ENCODE measurements around the gene RAB3A. TPM values are rescaled to one million over a fixed set of nuclear protein-coding genes. Genes with fewer than 3 reads are reported as not detected.

RAB3A gene
- total and polyA plus RNA-seq, 9 of the 15 experiments (the other 6 are each of a cell fraction or from before 2014, with no cell fraction given), result 0.17 to 5.1 (median 0.90) TPM; not detected in 1

- TF ChIP-seq USF2 (CRISPR knock-in tag; IDR thresholded peaks at IDR 0.05) (peak; percentile 62; the same call in 1 of the 2 replicates), ZFX (CRISPR knock-in tag; IDR thresholded peaks at IDR 0.05) (peak; percentile 72), BHLHE40 (IDR thresholded peaks at IDR 0.05; ENCODE audit: low read length) (peak; percentile 88), ESRRA (IDR thresholded peaks at IDR 0.05; ENCODE audit: borderline replicate concordance, low read depth) (peak; percentile 90), TFE3 (CRISPR knock-in tag; IDR thresholded peaks at IDR 0.05) (peak; percentile 33), MTA1 (IDR thresholded peaks at IDR 0.05; ENCODE audit: borderline replicate concordance) (no peak), RFX7 (CRISPR knock-in tag; IDR thresholded peaks at IDR 0.05) (no peak), ASH1L (IDR thresholded peaks at IDR 0.05; ENCODE audit: borderline replicate concordance, low read depth, partially characterized antibody) (no peak), DEAF1 (CRISPR knock-in tag; IDR thresholded peaks at IDR 0.05) (peak; percentile 54), E2F6 (IDR thresholded peaks at IDR 0.05; ENCODE audit: borderline replicate concordance in 1 of 2, extremely low read depth in 1 of 2, insufficient read depth in 1 of 2, insufficient read length in 1 of 2, low read depth in 1 of 2, low read length in 1 of 2, poor library complexity in 1 of 2, severe bottlenecking in 1 of 2) (peak; percentile 89 to 95), CREBBP (IDR thresholded peaks at IDR 0.05; ENCODE audit: low read depth, low read length) (no peak)
Measured at GRCh38 chr19:18202778-18203407, 949 bp downstream of the RAB3A start (continued).
